CD4-positive, CD25-positive, alpha-beta regulatory T cell (primary cell): ENCODE results near the gene FADS3. TPM values are rescaled to one million over a fixed set of nuclear protein-coding genes. Genes with fewer than 3 reads are reported as not detected.

Source experiments
- ATAC-seq, 2 donors: fragments of 150-1000 bp; cut with Tn5 transposase; one replicate each; pipeline ENCODE4 v1.10.0; 2021; ENCODE audit warnings: low read depth in 2 of 2, moderate number of reproducible peaks in 2 of 2, moderate library complexity in 1 of 2
- DNase-seq, 3 donors: peaks; one replicate each; pipeline versions ENCODE4 v3.0.0 to v3.0.0-alpha.2; 2012 to 2022; ENCODE audit warnings: mixed read lengths in 1 of 3
- H3K27ac ChIP-seq: one replicate; pipeline ENCODE4 v1.7.0; 2013; ENCODE audit warnings: mild to moderate bottlenecking, low read length; ENCODE audit not compliant: insufficient read depth, poor library complexity, severe bottlenecking
- H3K27me3 ChIP-seq: one replicate; pipeline ENCODE4 v1.7.0; 2013; ENCODE audit warnings: low read length; ENCODE audit not compliant: control insufficient read depth, insufficient read depth
- H3K36me3 ChIP-seq: one replicate; pipeline ENCODE4 v1.7.0; 2013; ENCODE audit warnings: mild to moderate bottlenecking, low read length, moderate library complexity; ENCODE audit not compliant: control insufficient read depth, insufficient read depth
- H3K4me1 ChIP-seq: 2 replicates; pipeline ENCODE4 v1.7.0; 2013; ENCODE audit warnings: mild to moderate bottlenecking, low read length; ENCODE audit not compliant: insufficient read depth, control insufficient read depth, poor library complexity, severe bottlenecking
- H3K4me3 ChIP-seq: one replicate; pipeline ENCODE4 v1.7.0; 2013; ENCODE audit warnings: low read depth, mild to moderate bottlenecking, low read length, moderate library complexity
- H3K9me3 ChIP-seq, 2 experiments: 1 replicate in 1 of 2; 2 replicates in 1 of 2; pipeline ENCODE4 v1.7.0; 2013; ENCODE audit warnings: low read length in 2 of 2, mild to moderate bottlenecking in 1 of 2, moderate library complexity in 1 of 2; ENCODE audit not compliant: control insufficient read depth in 2 of 2
- H3K27ac Mint-ChIP-seq, 3 donors: one replicate each; pipeline ENCODE4 v1.8.0; 2020 to 2022; ENCODE audit warnings: mild to moderate bottlenecking in 3 of 3, mixed read lengths in 3 of 3, moderate library complexity in 2 of 3
- H3K27me3 Mint-ChIP-seq: one replicate; pipeline ENCODE4 v1.8.0; 2022; ENCODE audit warnings: mild to moderate bottlenecking, mixed read lengths
- H3K36me3 Mint-ChIP-seq: one replicate; pipeline ENCODE4 v1.8.0; 2020; ENCODE audit warnings: mixed read lengths
- H3K4me1 Mint-ChIP-seq, 4 donors: one replicate each; pipeline ENCODE4 v1.8.0; 2020 to 2022; ENCODE audit warnings: mixed read lengths in 4 of 4, mild to moderate bottlenecking in 1 of 4
- H3K4me3 Mint-ChIP-seq, 4 donors: one replicate each; pipeline ENCODE4 v1.8.0; 2020 to 2022; ENCODE audit warnings: mild to moderate bottlenecking in 4 of 4, mixed read lengths in 4 of 4, moderate library complexity in 3 of 4
- H3K9me3 Mint-ChIP-seq, 7 donors: one replicate each; pipeline ENCODE4 v1.8.0; 2020 to 2022; ENCODE audit warnings: mixed read lengths in 7 of 7, mild to moderate bottlenecking in 3 of 7, moderate library complexity in 2 of 7
- polyA plus RNA-seq, 4 donors: library from polyadenylated mRNA; unstranded; fragments of 300-500 nt; fragmentation: Illumina TruSeq; gene quantifications; one replicate each; pipeline ENCODE4 v1.2.3, GENCODE V29; 2021
- total RNA-seq: library from RNA; stranded (reverse); gene quantifications from one replicate; pipeline ENCODE4 v1.2.3, GENCODE V29; 2022

The FADS3 gene
- total and polyA plus RNA-seq, 5 donors from 2014 or later = 0.87 to 15.8 (median 1.4) TPM

- Mint-ChIP-seq H3K27me3 (peaks cover 29% of the 10 kb centered on the region), H3K4me3 (no peak overlapping the region), H3K4me1 (no peaks in the 10 kb centered on the region), H3K9me3 (peaks cover 0 to 1% (median 0%) of the 10 kb centered on the region in 7 donors), H3K36me3 (no peaks in the 10 kb centered on the region), H3K27ac (no peak overlapping the region)
- DNase-seq (no peak), ATAC-seq (no peak)
- Histone ChIP-seq H3K4me3 (no peak overlapping the region), H3K9me3 (no peaks in the 10 kb centered on the region), H3K4me1 (no peaks in the 10 kb centered on the region), H3K36me3 (no peaks in the 10 kb centered on the region), H3K27me3 (peaks cover 2% of the 10 kb centered on the region), H3K27ac (no peak overlapping the region)
Observed at GRCh38 chr11:61925736-61926135, 34.4 kb upstream of the FADS3 start.

GRCh38 chr11:61924064-61924455 is 32.7 kb upstream of the FADS3 start:
- Mint-ChIP-seq H3K4me3 (no peak overlapping the region), H3K27me3 (peaks cover 32% of the 10 kb centered on the region), H3K4me1 (no peaks in the 10 kb centered on the region), H3K9me3 (peaks cover 0 to 1% (median 0%) of the 10 kb centered on the region in 7 donors), H3K36me3 (no peaks in the 10 kb centered on the region), H3K27ac (no peak overlapping the region)
- no peak overlapping the region for H3K4me3 ChIP-seq
- peaks cover 2% of the 10 kb centered on the region for H3K27me3 ChIP-seq
- ATAC-seq (no peak), DNase-seq (no peak)
- no peak overlapping the region for H3K27ac ChIP-seq
- H3K4me1 ChIP-seq = no peaks in the 10 kb centered on the region
- no peaks in the 10 kb centered on the region for H3K9me3 ChIP-seq
- no peaks in the 10 kb centered on the region for H3K36me3 ChIP-seq

GRCh38 chr11:61923166-61924063 is 32.1 kb upstream of the FADS3 start:
- Mint-ChIP-seq H3K4me3 (no peak overlapping the region), H3K27me3 (peaks cover 38% of the 10 kb centered on the region), H3K36me3 (no peaks in the 10 kb centered on the region), H3K9me3 (peaks cover 0 to 1% (median 0%) of the 10 kb centered on the region in 7 donors), H3K27ac (peak overlapping the region in 1 of 3 donors; percentile 20), H3K4me1 (peaks cover 0 to 2% (median 1%) of the 10 kb centered on the region in 4 donors)
- H3K4me3 ChIP-seq = no peak overlapping the region
- DNase-seq = no peak
- H3K9me3 ChIP-seq = no peaks in the 10 kb centered on the region
- no peaks in the 10 kb centered on the region for H3K36me3 ChIP-seq
- H3K27ac ChIP-seq = no peak overlapping the region
- peaks cover 4% of the 10 kb centered on the region for H3K27me3 ChIP-seq
- no peak for ATAC-seq
- no peaks in the 10 kb centered on the region for H3K4me1 ChIP-seq

- Mint-ChIP-seq H3K4me1 (peaks cover 0 to 10% (median 4%) of the 10 kb centered on the region in 4 donors), H3K4me3 (no peak overlapping the region), H3K9me3 (peaks cover 0 to 2% (median 0%) of the 10 kb centered on the region in 7 donors), H3K36me3 (no peaks in the 10 kb centered on the region), H3K27me3 (peaks cover 46% of the 10 kb centered on the region), H3K27ac (peak overlapping the region in 2 of 3 donors; percentile 35 to 51)
- no peak overlapping the region for H3K27ac ChIP-seq
- no peak overlapping the region for H3K4me3 ChIP-seq
- DNase-seq (no peak), ATAC-seq (no peak)
- no peaks in the 10 kb centered on the region for H3K4me1 ChIP-seq
- H3K9me3 ChIP-seq = no peaks in the 10 kb centered on the region
- no peaks in the 10 kb centered on the region for H3K36me3 ChIP-seq
- peaks cover 7% of the 10 kb centered on the region for H3K27me3 ChIP-seq
Observed at GRCh38 chr11:61922539-61922938, 31.2 kb upstream of the FADS3 start.

- H3K27ac ChIP-seq = no peak overlapping the region
- peaks cover 0 to 2% (median 0%) of the 10 kb centered on the region in 7 donors for H3K9me3 Mint-ChIP-seq
- ATAC-seq (no peak), DNase-seq (no peak)
- peak overlapping the region in 1 of 3 donors; percentile 78 for H3K27ac Mint-ChIP-seq
- H3K36me3 ChIP-seq = no peaks in the 10 kb centered on the region
- H3K4me3 ChIP-seq = no peak overlapping the region
- no peak overlapping the region for H3K4me3 Mint-ChIP-seq
- peaks cover 50% of the 10 kb centered on the region for H3K27me3 Mint-ChIP-seq
- H3K36me3 Mint-ChIP-seq = no peaks in the 10 kb centered on the region
- peaks cover 4% of the 10 kb centered on the region for H3K4me1 ChIP-seq
- H3K27me3 ChIP-seq = peaks cover 7% of the 10 kb centered on the region
- H3K4me1 Mint-ChIP-seq = peaks cover 0 to 10% (median 4%) of the 10 kb centered on the region in 4 donors
- no peaks in the 10 kb centered on the region for H3K9me3 ChIP-seq
Observed at GRCh38 chr11:61921446-61921845, 30.1 kb upstream of the FADS3 start.

GRCh38 chr11:61919705-61920631 is 28.6 kb upstream of the FADS3 start:
- Mint-ChIP-seq H3K9me3 (peaks cover 0 to 2% (median 0%) of the 10 kb centered on the region in 7 donors), H3K27ac (no peak overlapping the region), H3K27me3 (peaks cover 51% of the 10 kb centered on the region), H3K36me3 (no peaks in the 10 kb centered on the region), H3K4me3 (no peak overlapping the region), H3K4me1 (peaks cover 0 to 14% (median 4%) of the 10 kb centered on the region in 4 donors)
- Histone ChIP-seq H3K4me3 (no peak overlapping the region), H3K4me1 (peaks cover 4% of the 10 kb centered on the region), H3K36me3 (no peaks in the 10 kb centered on the region), H3K27me3 (peaks cover 10% of the 10 kb centered on the region), H3K27ac (no peak overlapping the region), H3K9me3 (no peaks in the 10 kb centered on the region)
- DNase-seq (no peak), ATAC-seq (no peak)

- no peak for DNase-seq
Observed at GRCh38 chr11:61918938-61919704, 27.8 kb upstream of the FADS3 start.

More at GRCh38 chr11:61918938-61919704, 27.8 kb upstream of the FADS3 start:
- Histone ChIP-seq H3K27me3 (peaks cover 10% of the 10 kb centered on the region), H3K9me3 (no peaks in the 10 kb centered on the region), H3K27ac (no peak overlapping the region), H3K4me1 (peaks cover 4% of the 10 kb centered on the region), H3K4me3 (no peak overlapping the region), H3K36me3 (no peaks in the 10 kb centered on the region)
- H3K4me1 Mint-ChIP-seq = peaks cover 0 to 14% (median 4%) of the 10 kb centered on the region in 4 donors
- no peak overlapping the region for H3K4me3 Mint-ChIP-seq
- H3K9me3 Mint-ChIP-seq = peaks cover 0 to 2% (median 0%) of the 10 kb centered on the region in 7 donors
- H3K27me3 Mint-ChIP-seq = peaks cover 57% of the 10 kb centered on the region
- H3K27ac Mint-ChIP-seq = peak overlapping the region in 1 of 3 donors; percentile 52
- ATAC-seq = no peak
- H3K36me3 Mint-ChIP-seq = no peaks in the 10 kb centered on the region
